ENCODE results near the gene IGSF11. TPM values are rescaled to one million over a fixed set of nuclear protein-coding genes. Genes with fewer than 3 reads are reported as not detected.
A peak's percentile ranks its signal among the peaks of the same experiment; 100 is the strongest.
"Not testable (repeated sequence)": the region's sequence is repeated elsewhere in the genome, so short reads cannot be mapped to it uniquely, and the experiment has no call there.

IGSF11 gene
- total RNA-seq, 4 donors from 2014 or later = 17.7 to 72.3 (median 34.7) TPM

DNA sequence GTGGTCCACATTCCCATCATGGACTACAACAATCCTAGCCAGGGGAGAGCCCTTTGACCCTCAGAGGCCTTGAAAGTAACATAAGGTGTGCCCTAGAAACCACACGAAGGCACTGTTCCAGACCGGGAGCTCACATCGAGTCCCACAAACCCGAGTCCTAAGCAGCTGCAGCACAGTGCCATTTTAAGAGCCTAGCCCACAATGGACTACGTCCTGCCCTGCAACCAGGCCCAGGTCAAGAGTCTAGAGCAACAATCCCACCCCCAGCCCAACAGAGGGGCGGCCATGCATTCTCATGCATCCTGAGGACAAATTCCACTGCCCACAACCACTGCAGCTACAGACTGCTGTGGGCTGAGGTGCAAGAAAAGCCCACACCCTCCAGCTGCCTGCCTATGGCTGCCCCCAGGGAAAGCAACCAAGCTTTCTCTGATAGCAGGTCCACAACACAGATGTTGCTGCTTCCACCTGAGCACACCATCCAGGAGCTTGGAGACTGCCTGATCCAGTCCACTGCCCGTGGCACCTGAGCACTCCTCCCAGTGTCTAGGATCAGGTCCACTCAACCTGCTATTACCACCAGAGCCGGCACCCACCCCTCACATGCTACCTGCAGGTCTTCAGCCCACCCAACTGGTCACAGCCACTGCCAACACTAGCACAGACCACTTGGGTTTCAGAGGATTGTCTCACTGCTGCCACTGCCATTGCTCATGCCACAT, 56.8 kb downstream of the IGSF11 start:
- H3K27ac ChIP-seq = no peak overlapping the region
- no peak for DNase-seq (ENCODE audit: low spot score in 2 of 2)
- H3K4me3 ChIP-seq = no peak overlapping the region
- H3K9me3 ChIP-seq = no peaks in the 10 kb centered on the region
- no peak for TF ChIP-seq POLR2A (IDR thresholded peaks at IDR 0.05)
- WGBS, 2 donors = 89 to 92% methylated on average over 6 to 8 of the region's 8 CpGs
- no peaks in the 10 kb centered on the region for H3K27me3 ChIP-seq
- no peaks in the 10 kb centered on the region for H3K4me1 ChIP-seq
- H3K36me3 ChIP-seq = no peaks in the 10 kb centered on the region

DNA sequence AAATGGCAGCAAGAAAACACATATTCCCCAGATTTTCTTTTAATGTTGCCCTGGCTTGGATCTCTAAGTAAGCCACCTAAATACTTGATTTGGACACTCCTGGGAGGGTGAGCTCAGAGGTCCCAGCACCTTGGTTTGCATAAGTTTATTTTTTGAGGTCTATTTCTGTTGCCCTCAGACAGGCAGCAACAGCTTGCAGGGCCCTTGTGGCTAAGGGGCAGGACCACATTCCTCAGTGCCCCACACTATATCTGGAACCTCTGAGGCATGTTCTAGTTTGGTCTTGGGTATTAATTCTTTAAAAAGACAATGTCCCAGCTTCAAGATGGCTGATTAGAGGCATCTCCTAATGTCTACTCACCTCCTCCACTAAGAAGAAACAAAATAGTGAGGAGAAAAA, 57.5 kb downstream of the IGSF11 start:
- Histone ChIP-seq H3K9me3 (no peaks in the 10 kb centered on the region), H3K4me3 (no peak overlapping the region), H3K27me3 (no peaks in the 10 kb centered on the region), H3K27ac (no peak overlapping the region), H3K4me1 (no peaks in the 10 kb centered on the region), H3K36me3 (no peaks in the 10 kb centered on the region)
- TF ChIP-seq POLR2A (IDR thresholded peaks at IDR 0.05) (no peak), EP300 (IDR thresholded peaks at IDR 0.05) (no peak)
- TF ChIP-seq, protein P1, sequence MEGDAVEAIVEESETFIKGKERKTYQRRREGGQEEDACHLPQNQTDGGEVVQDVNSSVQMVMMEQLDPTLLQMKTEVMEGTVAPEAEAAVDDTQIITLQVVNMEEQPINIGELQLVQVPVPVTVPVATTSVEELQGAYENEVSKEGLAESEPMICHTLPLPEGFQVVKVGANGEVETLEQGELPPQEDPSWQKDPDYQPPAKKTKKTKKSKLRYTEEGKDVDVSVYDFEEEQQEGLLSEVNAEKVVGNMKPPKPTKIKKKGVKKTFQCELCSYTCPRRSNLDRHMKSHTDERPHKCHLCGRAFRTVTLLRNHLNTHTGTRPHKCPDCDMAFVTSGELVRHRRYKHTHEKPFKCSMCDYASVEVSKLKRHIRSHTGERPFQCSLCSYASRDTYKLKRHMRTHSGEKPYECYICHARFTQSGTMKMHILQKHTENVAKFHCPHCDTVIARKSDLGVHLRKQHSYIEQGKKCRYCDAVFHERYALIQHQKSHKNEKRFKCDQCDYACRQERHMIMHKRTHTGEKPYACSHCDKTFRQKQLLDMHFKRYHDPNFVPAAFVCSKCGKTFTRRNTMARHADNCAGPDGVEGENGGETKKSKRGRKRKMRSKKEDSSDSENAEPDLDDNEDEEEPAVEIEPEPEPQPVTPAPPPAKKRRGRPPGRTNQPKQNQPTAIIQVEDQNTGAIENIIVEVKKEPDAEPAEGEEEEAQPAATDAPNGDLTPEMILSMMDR (IDR thresholded peaks at IDR 0.05) = no peak
- DNase-seq (ENCODE audit: low spot score in 2 of 2) = no peak

DNA sequence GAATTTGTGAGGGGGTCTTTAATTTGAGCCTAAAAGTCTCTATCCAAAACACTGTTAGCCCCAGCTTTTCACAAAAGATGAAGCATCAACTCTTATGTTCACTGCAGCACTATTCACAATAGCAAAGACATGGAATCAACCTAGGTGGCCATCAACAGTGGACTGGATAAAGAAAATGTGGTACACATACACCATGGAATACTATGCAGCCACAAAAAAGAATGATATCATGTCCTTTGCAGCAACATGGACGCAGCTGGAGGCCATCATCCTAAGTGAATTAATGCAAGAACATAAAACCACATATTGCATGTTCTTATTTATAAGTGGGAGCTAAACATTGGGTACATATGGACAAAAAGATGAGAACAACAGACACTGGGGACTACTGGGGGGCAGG, 59.2 kb downstream of the IGSF11 start:
- H3K27me3 ChIP-seq; H3K4me3 ChIP-seq; H3K4me1 ChIP-seq; DNase-seq (ENCODE audit: low spot score in 2 of 2); H3K36me3 ChIP-seq; H3K9me3 ChIP-seq; H3K27ac ChIP-seq: not testable (repeated sequence)
- WGBS, 2 donors = 74 to 88% methylated on average over 1 of the region's 1 CpG

DNA sequence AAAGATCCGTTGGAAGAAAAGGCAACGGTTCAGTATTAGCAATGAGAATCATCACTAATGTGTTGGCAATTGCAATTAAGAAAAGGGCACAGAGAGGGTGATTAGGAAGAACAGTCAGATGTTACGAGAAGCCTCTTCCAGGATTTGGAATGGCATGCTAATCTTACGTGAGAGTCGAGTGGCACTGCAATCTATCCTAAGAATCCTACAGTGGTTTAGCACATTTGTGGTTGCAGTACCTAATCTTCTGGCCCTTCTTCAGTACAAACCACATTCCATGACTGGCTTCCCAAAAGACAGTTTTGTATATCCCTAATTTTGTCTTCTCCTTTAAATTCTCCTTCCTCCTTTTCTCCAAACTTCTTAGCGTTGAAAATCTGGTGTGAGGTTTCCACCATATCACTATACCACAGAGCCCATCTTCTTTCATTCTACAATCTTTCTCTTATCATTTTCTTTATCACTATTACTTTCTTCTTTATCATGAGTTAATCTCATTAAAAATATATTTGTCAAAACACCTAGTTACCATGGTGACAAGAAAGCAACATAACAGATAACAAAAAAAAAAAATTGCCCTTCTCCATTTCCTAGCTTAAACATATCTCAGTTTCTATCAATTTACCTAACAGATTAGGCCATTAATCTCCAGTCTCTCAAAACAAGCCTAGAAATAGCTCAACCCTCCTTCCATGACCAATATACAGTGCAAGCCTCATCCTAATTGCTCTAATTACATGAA, 60.1 kb downstream of the IGSF11 start:
- H3K9me3 ChIP-seq = no peaks in the 10 kb centered on the region
- no peak for DNase-seq (ENCODE audit: low spot score in 2 of 2)
- no peaks in the 10 kb centered on the region for H3K36me3 ChIP-seq
- TF ChIP-seq POLR2A (IDR thresholded peaks at IDR 0.05) = no peak
- TF ChIP-seq, protein P1 (IDR thresholded peaks at IDR 0.05) = no peak
- no peak for TF ChIP-seq EP300 (IDR thresholded peaks at IDR 0.05)
- no peak overlapping the region for H3K27ac ChIP-seq
- no peak overlapping the region for H3K4me3 ChIP-seq
- 92 to 96% methylated on average over 6 of the region's 6 CpGs for WGBS, 2 donors
- no peaks in the 10 kb centered on the region for H3K27me3 ChIP-seq
- H3K4me1 ChIP-seq = peaks cover 0 to 14% (median 0%) of the 10 kb centered on the region in 4 donors

DNA sequence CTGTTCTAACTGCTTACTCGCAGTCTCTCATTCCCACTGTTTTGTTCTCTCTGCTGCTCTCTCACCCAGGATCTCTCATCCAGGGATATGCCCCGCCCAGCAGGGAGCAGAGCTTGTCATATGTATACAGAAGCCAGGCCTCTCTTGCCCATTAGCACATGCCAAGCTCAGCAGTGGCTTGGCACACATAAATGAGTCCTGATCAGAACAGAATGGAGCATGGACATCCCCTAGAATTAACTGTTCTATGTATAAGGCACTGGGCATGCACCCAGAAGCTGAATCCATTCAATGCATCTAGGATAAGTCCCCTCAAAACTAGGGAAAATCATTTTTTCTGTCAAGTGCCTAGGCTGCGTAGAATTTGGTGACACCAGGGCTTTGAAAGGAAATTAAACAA, 61.6 kb downstream of the IGSF11 start:
- DNase-seq (ENCODE audit: low spot score in 2 of 2) = no peak
- Histone ChIP-seq H3K4me1 (peaks cover 0 to 18% (median 0%) of the 10 kb centered on the region in 4 donors), H3K27ac (peak overlapping the region in 1 of 4 donors; percentile 18), H3K4me3 (no peak overlapping the region), H3K27me3 (no peaks in the 10 kb centered on the region), H3K36me3 (no peaks in the 10 kb centered on the region), H3K9me3 (no peaks in the 10 kb centered on the region)
- WGBS, 2 donors = 49 to 55% methylated on average over 3 of the region's 3 CpGs
- no peak for TF ChIP-seq EP300 (IDR thresholded peaks at IDR 0.05)
- TF ChIP-seq POLR2A (IDR thresholded peaks at IDR 0.05) = no peak
- TF ChIP-seq, protein P1 (IDR thresholded peaks at IDR 0.05) = no peak

DNA sequence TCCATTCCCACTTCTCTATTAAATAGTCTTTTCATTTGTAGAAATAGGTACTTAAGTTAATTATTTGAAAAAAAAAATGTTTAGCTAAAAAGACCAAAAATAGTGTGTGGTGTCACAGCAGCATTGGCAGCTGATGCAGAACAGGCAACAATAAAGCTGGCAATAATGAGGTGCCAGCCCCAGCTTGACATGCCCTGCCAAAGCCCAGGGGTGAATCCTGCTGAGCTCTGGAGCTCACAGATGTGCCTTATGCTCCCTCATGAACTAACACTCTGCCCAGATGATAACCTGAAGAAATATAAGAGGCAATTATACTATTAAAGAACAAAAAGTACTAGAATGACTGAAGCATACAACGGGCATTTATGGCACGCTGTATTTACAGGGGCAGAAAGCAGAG, 63.8 kb downstream of the IGSF11 start:
- Histone ChIP-seq H3K27ac (peak overlapping the region in 2 of 4 donors; percentile 23 to 67), H3K27me3 (no peaks in the 10 kb centered on the region), H3K9me3 (no peaks in the 10 kb centered on the region), H3K4me3 (no peak overlapping the region), H3K36me3 (no peaks in the 10 kb centered on the region), H3K4me1 (peaks cover 0 to 22% (median 0%) of the 10 kb centered on the region in 4 donors)
- WGBS, 2 donors = 27 to 29% methylated on average over 2 of the region's 2 CpGs
- DNase-seq (ENCODE audit: low spot score in 2 of 2) = no peak
- TF ChIP-seq POLR2A (IDR thresholded peaks at IDR 0.05) (no peak), EP300 (IDR thresholded peaks at IDR 0.05) (no peak)
- TF ChIP-seq, protein P1 (IDR thresholded peaks at IDR 0.05) = no peak
